Measurements from ENCODE around the gene SLCO3A1. TPM values are rescaled to one million over a fixed set of nuclear protein-coding genes. Genes with fewer than 3 reads are reported as not detected.

Gene SLCO3A1
- total RNA-seq, 2 donors from 2014 or later = 21.4 to 27.3 TPM

- Histone ChIP-seq H3K27me3 (no peaks in the 10 kb centered on the region), H3K4me1 (peaks cover 0 to 46% of the 10 kb centered on the region in 2 donors), H3K4me3 (no peak overlapping the region), H3K36me3 (no peaks in the 10 kb centered on the region), H3K27ac (no peak overlapping the region), H3K9me3 (no peaks in the 10 kb centered on the region)
- no peak for TF ChIP-seq CTCF (IDR thresholded peaks at IDR 0.05)
- DNase-seq (ENCODE audit: low spot score) = no peak
Measured at GRCh38 chr15:92079647-92080255, 226.2 kb downstream of the SLCO3A1 start.

- H3K36me3 ChIP-seq = no peaks in the 10 kb centered on the region
- TF ChIP-seq CTCF (IDR thresholded peaks at IDR 0.05) = peak; percentile 76 to 87
- H3K4me3 ChIP-seq = no peak overlapping the region
- no peaks in the 10 kb centered on the region for H3K9me3 ChIP-seq
- H3K27ac ChIP-seq = peak overlapping the region in 1 of 2 donors; percentile 13
- no peak for DNase-seq (ENCODE audit: low spot score)
- H3K4me1 ChIP-seq = peaks cover 0 to 23% of the 10 kb centered on the region in 2 donors
- H3K27me3 ChIP-seq = no peaks in the 10 kb centered on the region
Measured at GRCh38 chr15:92082006-92082843, 228.7 kb downstream of the SLCO3A1 start.

- DNase-seq (ENCODE audit: low spot score) = no peak
- no peak overlapping the region for H3K4me3 ChIP-seq
- H3K4me1 ChIP-seq = peaks cover 0 to 16% of the 10 kb centered on the region in 2 donors
- TF ChIP-seq CTCF (IDR thresholded peaks at IDR 0.05) = no peak
- H3K27ac ChIP-seq = peak overlapping the region in 1 of 2 donors; percentile 13
- no peaks in the 10 kb centered on the region for H3K9me3 ChIP-seq
- H3K36me3 ChIP-seq = no peaks in the 10 kb centered on the region
- H3K27me3 ChIP-seq = no peaks in the 10 kb centered on the region
Measured at GRCh38 chr15:92083190-92083589, 229.7 kb downstream of the SLCO3A1 start.

- no peak for DNase-seq (ENCODE audit: low spot score)
- H3K4me1 ChIP-seq = peaks cover 0 to 25% of the 10 kb centered on the region in 2 donors
- no peaks in the 10 kb centered on the region for H3K9me3 ChIP-seq
- no peaks in the 10 kb centered on the region for H3K27me3 ChIP-seq
- H3K27ac ChIP-seq = no peak overlapping the region
- no peaks in the 10 kb centered on the region for H3K36me3 ChIP-seq
- H3K4me3 ChIP-seq = no peak overlapping the region
- TF ChIP-seq CTCF (IDR thresholded peaks at IDR 0.05) = no peak
Measured at GRCh38 chr15:92087211-92087610, 233.7 kb downstream of the SLCO3A1 start.

GRCh38 chr15:92091155-92091734 lies 237.7 kb downstream of the SLCO3A1 start:
- Histone ChIP-seq H3K4me3 (no peak overlapping the region), H3K36me3 (peaks cover 13% of the 10 kb centered on the region), H3K27ac (no peak overlapping the region), H3K9me3 (no peaks in the 10 kb centered on the region), H3K27me3 (no peaks in the 10 kb centered on the region), H3K4me1 (peaks cover 0 to 22% of the 10 kb centered on the region in 2 donors)
- DNase-seq (ENCODE audit: low spot score) = no peak
- TF ChIP-seq CTCF (IDR thresholded peaks at IDR 0.05) = peak; percentile 32 to 62
